HG03469 (cell line): ENCODE measurements around the gene GET3.
"Not testable (repeated sequence)": the region's sequence is repeated elsewhere in the genome, so short reads cannot be mapped to it uniquely, and the experiment has no call there.

Experiments used
- ATAC-seq: cut with Tn5 transposase; IDR thresholded peaks from one replicate; pipeline ENCODE4 v1.9.1; 2021; ENCODE audit warnings: mild to moderate bottlenecking, moderate library complexity, moderate number of reproducible peaks; ENCODE audit not compliant: unreplicated experiment

The GET3 gene

DNA sequence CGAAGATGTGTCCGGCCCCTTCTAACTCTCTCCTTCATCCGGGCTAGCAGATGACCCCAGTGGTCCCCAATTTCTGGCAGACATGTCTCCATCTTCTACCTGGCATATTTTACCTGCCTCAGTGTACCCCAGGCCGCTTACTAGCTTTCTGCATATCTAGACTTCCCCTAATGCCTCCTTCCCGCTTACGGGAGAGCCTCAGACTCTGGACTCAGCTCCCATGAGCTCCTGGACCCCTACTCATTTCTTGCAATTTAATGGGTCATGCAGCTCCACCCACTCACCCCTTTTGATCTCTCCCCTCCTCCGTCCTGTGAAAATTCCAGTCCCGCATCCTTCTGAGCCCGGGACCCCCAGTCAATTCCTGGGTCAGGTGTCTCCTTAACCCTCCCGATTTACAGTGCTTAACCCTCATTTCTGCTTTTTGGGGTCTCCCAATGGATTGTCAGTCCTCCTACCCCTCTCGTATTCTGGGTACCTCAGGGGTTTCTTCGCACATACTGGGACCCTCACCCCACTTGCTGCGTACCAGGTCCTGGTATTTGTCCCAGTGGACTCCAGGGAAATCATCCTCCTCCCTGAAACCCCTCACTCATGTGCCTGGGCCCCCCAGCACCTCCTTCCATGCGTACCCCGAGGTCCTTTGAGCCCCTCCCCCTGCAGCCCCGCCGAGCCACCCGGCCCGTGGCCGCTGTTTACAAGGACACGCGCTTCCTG is 53.5 kb downstream of the GET3 start:
- ATAC-seq, result no peak

GRCh38 chr19:12791345-12792050 is 54.2 kb downstream of the GET3 start, which contains the start of gene JUNB:
Gene JUNB, plus strand, starts transcription at chr19:12791486. Its CDS starts 286 bp downstream, at chr19:12791772.
- no peak for ATAC-seq

DNA sequence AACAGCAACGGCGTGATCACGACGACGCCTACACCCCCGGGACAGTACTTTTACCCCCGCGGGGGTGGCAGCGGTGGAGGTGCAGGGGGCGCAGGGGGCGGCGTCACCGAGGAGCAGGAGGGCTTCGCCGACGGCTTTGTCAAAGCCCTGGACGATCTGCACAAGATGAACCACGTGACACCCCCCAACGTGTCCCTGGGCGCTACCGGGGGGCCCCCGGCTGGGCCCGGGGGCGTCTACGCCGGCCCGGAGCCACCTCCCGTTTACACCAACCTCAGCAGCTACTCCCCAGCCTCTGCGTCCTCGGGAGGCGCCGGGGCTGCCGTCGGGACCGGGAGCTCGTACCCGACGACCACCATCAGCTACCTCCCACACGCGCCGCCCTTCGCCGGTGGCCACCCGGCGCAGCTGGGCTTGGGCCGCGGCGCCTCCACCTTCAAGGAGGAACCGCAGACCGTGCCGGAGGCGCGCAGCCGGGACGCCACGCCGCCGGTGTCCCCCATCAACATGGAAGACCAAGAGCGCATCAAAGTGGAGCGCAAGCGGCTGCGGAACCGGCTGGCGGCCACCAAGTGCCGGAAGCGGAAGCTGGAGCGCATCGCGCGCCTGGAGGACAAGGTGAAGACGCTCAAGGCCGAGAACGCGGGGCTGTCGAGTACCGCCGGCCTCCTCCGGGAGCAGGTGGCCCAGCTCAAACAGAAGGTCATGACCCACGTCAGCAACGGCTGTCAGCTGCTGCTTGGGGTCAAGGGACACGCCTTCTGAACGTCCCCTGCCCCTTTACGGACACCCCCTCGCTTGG is 55.0 kb downstream of the GET3 start:
- no peak for ATAC-seq

DNA sequence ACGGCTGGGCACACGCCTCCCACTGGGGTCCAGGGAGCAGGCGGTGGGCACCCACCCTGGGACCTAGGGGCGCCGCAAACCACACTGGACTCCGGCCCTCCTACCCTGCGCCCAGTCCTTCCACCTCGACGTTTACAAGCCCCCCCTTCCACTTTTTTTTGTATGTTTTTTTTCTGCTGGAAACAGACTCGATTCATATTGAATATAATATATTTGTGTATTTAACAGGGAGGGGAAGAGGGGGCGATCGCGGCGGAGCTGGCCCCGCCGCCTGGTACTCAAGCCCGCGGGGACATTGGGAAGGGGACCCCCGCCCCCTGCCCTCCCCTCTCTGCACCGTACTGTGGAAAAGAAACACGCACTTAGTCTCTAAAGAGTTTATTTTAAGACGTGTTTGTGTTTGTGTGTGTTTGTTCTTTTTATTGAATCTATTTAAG is 55.6 kb downstream of the GET3 start:
- ATAC-seq, result no peak

- ATAC-seq, result peak; percentile 22
Measured at GRCh38 chr19:12793290-12794195, 56.2 kb downstream of the GET3 start.

GRCh38 chr19:12794196-12794941 is 57.1 kb downstream of the GET3 start:
- ATAC-seq, result no peak

GRCh38 chr19:12794971-12795381 is 57.7 kb downstream of the GET3 start:
- no peak for ATAC-seq

DNA sequence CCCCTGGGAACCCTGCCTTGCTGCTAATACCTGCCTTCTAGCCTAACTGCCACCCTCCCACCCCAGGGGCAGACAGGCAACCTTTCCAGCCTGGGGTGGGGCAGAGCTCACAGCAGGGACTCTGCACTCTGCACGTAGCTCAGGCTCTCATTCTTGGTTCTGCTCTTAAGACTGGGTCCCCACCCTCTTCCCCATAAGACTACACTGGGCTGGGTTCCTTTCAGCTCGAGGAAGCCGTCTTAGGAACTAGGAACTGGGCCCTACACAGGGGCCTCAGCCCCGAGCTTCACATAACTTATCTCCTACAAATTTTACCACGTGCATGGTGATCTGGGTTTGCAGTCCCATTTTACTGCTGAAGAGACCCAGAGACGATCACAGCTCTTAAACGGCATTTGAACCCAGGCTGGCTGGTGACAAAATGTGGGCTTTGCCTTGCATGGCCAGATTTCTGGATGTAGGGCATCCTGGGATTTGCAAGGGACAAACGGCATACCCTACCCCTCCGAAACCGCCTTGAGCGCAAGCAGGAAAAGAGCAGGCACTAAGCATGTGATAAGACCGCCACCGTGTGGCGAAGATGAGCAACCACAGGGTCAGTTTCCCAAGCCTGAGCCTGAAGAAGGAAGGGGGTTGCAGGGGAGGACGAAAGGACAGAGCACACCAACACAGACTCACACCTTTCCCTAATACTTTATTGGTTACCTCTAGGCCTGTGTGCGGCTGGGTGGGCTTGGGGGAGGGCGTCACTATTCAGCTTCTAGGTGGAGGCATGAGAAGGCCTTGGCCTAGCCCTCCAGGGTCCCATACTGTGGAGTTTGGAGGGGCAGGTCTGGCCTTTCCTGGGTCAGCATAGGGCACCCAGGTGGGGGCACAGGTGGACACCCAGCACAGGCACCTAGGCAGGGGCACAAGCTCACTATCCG is 59.1 kb downstream of the GET3 start:
- ATAC-seq, result no peak

DNA sequence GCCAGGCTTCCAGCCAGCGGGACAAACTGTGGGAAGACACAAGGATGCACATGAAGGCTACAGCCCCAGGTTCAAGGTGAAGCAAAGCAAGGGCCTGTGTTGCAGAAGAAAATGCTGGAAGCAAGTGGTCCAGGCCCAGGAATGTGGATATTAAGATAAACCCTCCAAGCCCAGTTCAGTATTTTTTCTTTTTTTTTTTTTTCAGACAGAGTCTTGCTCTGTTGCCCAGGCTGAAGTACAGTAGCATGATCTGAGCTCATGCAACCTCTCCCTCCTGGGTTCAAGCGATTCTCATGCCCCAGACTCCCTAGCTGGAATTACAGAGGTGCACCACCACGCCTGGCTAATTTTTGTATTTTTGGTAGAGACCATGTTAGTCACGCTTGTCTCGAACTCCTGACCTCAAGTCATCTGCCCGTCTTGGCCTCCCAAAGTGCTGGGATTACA is 59.9 kb downstream of the GET3 start:
- ATAC-seq, result no peak

- ATAC-seq, result not testable (repeated sequence)
Measured at GRCh38 chr19:12797607-12798006, 60.3 kb downstream of the GET3 start.
